ENCODE measurements around the gene PEBP1.

PEBP1 gene

GRCh38 chr12:118193958-118194357 lies 58.0 kb downstream of the PEBP1 start:
- no peak for DNase-seq (ENCODE audit: low read depth in 2 of 2)

Measured in stimulated activated CD8-positive, alpha-beta memory T cell treated with anti-CD3 and anti-CD28 coated beads, Interleukin-15, amount 100 ng/mL, for 48 hours (primary cell).